ENCODE measurements around the gene NMB.
"Not testable (repeated sequence)": the region's sequence is repeated elsewhere in the genome, so short reads cannot be mapped to it uniquely, and the experiment has no call there.

The NMB gene, protein sequence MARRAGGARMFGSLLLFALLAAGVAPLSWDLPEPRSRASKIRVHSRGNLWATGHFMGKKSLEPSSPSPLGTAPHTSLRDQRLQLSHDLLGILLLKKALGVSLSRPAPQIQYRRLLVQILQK

DNA sequence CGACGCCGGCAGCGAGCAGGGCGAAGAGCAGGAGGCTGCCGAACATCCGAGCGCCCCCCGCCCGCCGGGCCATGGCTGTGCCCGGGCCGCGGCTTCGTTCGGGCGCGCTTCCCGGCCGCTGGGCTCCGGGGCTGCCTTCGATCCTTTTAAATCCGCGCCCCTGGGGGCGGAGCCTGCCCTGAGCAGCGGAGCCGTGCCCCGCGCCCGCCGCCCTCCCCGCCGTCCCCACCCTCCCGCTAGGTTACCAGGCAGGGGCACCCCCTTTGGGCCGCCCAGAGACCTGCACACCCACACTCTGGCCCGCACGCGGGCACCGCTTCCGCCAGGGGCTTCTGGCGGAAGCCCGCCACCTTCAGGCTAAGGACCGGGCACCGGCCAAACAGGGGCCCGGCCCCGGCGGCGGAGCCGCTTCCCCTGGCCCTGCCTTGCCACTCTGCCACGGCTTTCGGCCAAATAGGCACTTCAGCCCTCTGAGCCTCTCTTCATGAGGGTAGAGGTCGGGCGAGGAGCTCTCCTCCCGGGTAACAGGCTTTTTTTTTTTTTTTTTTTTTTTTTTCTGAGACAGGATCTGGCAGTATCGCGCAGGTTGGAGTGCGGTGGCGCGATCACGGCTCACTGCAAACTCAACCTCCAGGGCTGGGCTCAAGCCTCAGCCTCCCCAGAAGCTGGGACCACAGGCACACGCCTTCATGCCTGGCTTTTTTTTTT lies at the start of gene NMB:
TSS of gene NMB (minus strand) at position 120 of the 708 bp plus-strand sequence. CDS start at position 73, 47 bp downstream.
- peak; percentile 89 for DNase-seq

DNA sequence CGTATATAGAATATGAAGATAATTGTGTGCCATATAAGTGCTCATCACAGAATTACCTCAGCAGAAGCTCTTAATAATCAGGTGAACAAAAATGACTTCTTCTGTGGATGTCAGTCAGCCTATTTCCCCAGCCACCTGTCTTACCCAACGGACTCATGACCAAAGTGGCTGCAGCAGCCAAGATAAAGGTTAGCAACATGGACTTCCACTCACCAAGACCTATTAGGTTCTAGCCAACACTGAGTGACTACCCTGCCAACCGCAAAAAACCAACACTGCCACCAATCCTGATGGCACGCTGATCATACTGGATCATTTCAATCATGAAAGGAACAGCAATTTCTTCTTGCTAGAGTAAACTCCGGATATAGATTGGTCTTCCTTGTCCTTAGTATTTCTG lies 45.8 kb upstream of the NMB start:
- DNase-seq = no peak

GRCh38 chr15:84702961-84703482 lies 45.0 kb upstream of the NMB start:
- DNase-seq = no peak

- no peak for DNase-seq
Observed at GRCh38 chr15:84699538-84700191, 41.7 kb upstream of the NMB start.

DNA sequence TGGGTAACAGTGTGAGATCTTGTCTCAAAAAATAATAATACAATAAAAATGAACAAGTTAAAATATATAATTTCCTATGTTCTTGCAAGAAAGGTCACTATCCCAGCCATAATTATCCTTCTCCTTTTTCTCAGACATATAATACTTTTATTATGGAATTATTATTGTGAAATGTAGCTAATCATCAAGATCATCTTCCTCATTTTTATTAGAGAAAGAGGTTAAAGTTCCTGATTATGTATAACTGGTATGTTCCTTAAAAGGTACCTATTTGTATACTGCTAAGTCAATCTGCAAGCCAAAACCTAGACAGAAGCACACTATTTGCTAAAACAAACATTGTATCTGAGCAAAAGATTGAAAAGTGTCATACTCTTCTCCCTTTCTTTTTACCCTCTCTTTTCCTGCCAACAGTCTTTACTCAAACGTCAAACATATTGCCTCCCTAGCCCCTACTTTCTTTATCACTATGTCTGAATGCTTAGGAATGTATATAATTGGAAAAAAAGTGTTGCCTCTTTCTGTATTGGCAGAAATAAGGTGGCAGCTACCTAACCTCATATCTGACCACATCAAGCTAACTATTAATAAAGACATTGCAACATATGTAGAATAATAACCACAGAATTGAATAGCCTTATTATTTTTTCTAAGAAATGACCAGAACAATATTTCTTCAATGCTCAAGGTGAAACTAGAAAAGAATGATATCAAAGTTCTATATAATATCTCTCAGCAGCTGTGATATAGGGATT lies 39.4 kb upstream of the NMB start:
- no peak for DNase-seq

- DNase-seq = no peak
Observed at GRCh38 chr15:84696757-84697156, 38.8 kb upstream of the NMB start.

DNA sequence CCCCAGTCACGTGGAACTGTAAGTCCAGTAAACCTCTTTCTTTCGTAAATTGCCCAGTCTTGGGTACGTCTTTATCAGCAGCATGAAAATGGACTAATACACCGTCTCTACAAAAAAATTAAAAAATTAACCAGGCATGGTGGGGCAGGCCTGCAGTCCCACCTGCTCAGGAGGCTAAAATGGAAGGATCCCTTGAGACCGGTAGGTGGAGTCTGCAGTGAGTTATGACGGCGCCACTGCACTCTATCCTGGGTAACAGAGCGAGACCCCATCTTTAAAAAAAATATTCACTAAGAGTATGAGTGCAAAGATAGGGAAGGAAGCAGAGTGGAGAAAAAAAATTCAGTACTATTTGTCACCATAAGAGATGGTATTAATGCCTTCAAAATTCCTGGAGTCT lies 32.3 kb upstream of the NMB start:
- DNase-seq = no peak

- DNase-seq = no peak
Observed at GRCh38 chr15:84689858-84690257, 31.9 kb upstream of the NMB start.

- DNase-seq = not testable (repeated sequence)
Observed at GRCh38 chr15:84686446-84686845, 28.4 kb upstream of the NMB start.

DNA sequence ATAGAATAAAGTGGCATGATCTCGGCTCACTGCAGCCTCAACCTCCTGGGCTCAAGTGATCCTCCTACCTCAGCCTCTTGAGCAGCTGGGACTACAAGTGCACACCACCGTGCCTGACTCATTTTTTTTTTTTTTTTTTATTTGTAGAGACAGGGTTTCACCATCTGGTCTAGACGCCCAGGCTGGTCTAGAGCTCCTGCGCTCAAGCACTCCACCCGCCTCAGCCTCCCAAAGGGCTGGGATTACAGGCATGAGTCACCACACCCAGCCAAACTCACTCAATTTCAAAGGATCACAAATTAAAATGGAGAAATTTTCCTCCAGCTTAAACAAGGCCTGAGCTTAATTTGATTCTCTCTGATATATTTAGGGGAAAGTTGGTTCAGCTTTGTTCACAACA lies 27.3 kb upstream of the NMB start:
- DNase-seq = no peak

GRCh38 chr15:84684092-84684491 lies 26.1 kb upstream of the NMB start:
- DNase-seq = no peak

GRCh38 chr15:84681831-84682230 lies 23.8 kb upstream of the NMB start:
- peak; percentile 49 for DNase-seq

GRCh38 chr15:84671211-84671610 lies 13.2 kb upstream of the NMB start:
- DNase-seq = no peak

DNA sequence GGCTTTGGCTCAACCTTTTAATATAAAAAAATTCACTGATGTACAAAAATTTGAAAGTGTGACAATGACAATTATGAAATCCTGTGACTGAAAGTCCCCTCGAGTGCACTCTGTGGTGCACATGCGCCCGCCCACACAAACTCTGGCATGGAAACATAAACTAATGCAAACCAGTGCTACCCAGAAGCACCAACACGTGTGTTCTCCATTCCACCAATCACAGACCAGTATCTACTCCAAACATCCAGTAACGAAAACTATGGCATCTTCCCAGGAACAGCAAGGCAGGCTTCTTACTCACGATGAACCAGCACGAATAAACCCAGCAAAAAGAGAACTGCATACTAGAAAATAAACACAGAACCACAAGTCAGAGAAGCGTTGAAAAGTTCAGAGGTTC lies 11.7 kb upstream of the NMB start:
- DNase-seq = no peak

DNA sequence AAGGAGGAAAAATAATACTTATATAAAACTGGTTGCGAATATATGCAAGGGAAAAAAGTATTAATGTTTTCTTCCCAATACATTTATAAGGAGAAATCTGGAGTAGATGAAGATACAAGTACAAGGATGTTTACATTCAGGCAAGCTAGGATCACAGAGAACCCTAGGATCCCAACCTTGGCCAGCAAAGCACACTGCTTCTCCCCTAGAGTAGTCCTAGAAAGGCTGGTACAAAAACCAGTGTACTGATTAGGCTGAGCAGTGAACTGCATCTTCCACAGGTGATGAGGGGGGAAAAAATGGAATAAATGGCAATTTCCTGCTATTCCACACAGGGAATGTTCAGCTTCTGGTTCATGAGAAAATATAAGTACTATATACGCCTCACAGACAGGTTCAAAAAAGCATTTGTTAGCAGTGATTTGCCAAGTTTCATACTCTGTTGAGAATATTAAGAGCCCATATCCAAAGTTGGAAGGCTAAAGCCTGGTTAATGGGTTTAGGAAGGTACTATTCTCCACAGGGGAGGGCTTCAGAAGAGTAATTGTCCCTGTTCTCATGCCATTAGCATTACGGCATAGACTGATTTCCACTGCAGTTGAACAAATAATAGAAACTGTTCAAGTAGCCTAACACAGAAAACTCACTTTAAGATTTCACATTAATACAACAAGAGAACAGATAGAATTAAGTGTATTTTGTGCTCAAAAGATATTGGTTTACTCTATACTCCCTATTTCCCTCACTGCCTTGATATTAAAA lies 10.4 kb upstream of the NMB start:
- no peak for DNase-seq

DNA sequence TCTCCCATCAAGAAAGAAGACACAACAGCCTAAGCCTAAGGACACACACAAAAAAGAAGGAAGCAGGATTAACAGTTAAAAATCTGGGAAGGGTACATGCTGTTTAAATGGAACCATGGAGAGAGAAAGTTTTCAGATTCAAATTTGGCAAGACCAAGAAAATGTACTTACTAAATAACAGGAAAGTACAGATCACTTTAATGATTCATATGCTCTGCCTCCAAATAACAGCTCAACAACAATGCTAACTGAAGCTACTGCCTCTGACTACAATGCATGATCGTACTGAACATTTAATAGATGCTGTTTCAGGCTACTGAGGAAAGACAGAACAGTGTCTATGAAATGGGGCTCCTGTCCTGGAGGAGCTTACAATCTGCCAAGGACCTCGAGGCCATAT lies 8.4 kb upstream of the NMB start:
- no peak for DNase-seq

- DNase-seq = no peak
Observed at GRCh38 chr15:84661001-84661400, 3.0 kb upstream of the NMB start.

DNA sequence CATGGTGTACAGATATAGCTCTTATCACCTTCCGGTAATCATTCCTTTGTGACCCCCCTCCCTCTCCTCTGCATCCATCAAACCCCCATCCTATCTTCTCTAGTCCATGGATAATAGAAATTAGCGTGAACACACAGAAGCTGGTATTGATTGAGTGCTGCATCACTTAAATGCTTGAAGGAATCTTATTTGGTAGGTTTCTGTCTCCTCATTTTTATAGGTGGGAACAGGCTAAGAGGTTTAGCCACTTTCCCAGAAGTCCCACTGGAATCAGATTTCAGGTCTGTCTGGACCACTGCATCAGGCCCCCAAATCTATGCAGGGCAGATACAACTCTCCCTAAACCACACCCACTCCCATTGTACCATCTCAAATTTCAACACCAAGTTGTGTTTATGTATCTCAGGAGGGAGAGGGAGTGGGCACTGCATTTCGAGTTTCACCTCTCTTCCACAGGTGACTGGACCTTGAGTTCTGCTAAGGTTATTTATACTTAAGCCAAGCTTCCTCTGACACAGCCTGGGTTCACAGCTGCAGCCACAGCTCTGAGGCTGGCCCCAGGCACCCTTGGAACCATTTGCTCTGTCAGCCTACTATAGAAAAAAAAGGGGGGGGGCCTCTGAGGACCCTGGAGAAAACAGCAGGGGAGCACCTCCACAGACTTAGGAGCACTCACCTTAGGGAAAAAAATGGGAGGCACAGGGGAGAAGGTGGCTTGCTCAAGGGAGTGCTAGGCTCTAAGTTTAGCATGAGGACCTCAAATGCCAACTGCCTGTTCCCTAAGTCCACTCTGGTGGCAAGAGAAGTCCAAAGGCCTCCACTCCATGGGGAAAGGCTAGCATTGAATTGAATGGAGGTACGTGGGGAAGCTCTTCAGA lies 2.1 kb upstream of the NMB start:
- no peak for DNase-seq

GRCh38 chr15:84658788-84659411 lies 901 bp upstream of the NMB start:
- no peak for DNase-seq

GRCh38 chr15:84657748-84658079 lies 285 bp downstream of the NMB start:
- no peak for DNase-seq

GRCh38 chr15:84656972-84657371 lies 1.0 kb downstream of the NMB start:
- DNase-seq = no peak
